HG03103 (cell line): ENCODE results near the gene CLRN2.
"Not testable (repeated sequence)": the region's sequence is repeated elsewhere in the genome, so short reads cannot be mapped to it uniquely, and the experiment has no call there.

Experiments
- ATAC-seq: cut with Tn5 transposase; IDR thresholded peaks from one replicate; pipeline ENCODE4 v1.9.1; 2021; ENCODE audit warnings: low read depth; ENCODE audit not compliant: unreplicated experiment

CLRN2 gene

DNA sequence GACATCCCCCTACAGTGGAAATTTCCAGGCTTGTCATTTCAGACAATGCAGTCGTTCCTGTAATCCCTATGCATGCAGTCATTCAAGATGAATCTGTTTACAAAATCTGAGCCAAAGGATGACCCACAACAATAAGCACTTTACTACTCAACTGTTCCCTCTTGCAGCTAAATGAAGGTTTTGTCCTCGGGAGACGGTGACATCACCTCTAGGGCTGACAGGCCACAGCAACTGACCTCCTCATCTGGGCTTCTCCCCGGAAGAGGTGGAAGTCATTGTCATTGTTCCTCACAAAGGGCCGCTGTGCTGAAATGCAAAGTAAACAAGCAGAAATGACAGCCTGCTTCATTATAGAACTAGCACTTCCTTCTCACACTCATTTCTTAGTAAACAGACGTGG is 29.2 kb downstream of the CLRN2 start:
- ATAC-seq = no peak

DNA sequence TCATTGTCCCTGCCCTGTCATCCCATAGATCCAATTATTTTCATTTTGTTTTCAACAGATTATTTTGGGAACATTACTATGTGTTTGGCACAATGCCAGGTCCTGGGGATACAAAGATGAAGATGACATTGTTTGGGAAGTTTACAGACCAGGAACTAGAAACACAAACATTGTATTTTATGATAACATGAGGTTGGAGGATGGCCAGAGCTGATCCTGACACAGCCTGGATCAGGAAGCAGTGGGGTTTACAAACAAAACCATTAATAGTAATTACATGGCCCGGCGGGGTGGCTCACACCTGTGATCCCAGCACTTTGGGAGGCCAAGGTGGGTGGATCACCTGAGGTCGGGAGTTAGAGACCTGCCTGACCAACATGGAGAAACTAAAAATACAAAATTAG is 29.9 kb downstream of the CLRN2 start:
- ATAC-seq = no peak

DNA sequence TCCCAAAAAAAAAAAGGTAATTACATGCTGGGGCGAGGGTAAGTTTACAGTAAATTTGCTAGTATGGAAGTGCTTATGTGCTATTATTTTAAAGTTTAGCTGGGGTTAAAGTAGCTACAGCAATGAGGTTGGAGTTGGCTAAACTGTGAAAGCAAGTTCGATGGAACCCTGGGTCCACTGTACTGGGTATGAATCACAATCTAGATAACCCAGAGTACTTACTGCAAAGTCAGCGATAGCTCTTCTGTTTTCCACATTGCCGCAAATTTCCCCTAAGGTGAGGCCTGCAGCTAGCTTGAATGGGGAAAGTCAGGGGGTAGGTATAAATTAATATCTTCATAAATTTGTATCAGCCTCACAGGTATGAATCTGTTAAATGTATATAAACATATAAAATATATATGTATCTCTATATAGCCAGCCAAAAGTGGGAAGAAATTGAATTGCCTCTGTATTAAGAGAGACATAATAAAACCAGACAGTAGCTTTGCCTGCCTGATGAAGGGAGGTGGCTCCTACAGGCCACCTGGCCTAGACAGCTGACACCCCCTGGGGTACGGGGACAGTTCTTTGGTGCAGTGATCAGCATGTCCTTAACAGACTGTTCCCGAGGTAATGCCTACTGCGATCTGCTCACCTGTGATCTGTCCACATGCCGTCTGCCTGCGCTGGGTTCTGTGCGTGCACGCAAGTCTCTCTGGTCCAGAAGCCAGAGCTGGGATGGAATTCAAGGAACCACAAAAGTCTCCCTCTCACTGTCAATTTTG is 30.6 kb downstream of the CLRN2 start:
- no peak for ATAC-seq

DNA sequence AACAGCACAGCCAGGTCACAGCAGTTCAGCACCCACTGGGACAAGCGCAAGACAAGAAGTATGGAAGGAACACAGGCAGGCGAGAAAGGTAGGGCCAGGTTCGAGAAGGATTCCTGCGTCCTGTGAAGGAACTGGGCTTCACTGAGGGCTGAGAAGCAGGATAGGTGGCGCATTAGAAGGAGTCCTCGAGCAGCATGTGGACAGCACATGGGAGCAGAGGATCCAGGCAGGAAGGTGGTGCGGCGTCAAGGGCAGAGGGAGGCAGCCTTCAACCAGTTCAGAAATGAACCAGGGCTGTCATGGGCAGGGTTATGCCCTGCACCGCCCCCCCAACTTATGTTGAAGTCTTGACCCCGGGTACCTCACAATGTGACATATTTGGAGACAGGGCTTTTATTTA is 31.3 kb downstream of the CLRN2 start:
- no peak for ATAC-seq

DNA sequence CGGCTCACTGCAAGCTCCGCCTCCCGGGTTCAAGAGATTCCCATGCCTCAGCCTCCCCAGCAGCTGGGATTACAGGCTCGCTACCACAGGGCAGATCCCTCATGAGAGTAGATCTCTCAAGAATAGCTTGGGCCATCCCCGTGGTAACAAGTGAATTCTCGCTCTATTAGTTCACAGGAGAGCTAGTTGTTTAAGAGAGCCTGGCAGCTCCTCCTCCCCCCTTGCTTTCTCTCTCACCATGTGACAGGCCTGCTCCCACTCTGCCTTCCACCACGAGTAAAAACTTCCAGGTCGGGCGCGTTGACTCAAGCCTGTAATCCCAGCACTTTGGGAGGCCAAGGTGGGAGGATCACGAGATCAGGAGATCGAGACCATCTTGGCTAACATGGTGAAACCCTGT is 31.7 kb downstream of the CLRN2 start:
- ATAC-seq = no peak

DNA sequence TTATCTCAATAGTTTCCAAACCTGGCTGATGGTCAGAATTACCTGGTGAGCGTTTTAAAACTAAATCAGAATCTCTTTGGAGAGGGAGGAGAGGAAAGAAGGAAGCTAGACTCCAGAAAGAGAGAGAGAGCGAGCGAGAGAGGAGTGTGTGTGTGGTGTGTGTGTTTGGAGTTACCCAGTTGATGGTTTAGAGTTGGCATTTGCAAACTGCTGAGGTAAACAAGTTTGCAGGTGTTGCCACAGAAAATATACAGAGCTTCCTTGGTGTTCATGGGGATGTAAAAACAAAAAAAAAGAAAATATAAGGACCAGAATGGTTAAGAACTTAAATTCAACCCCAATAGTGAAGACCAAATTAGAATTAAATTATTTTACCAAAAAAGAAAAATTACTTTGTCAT is 35.6 kb downstream of the CLRN2 start:
- no peak for ATAC-seq

DNA sequence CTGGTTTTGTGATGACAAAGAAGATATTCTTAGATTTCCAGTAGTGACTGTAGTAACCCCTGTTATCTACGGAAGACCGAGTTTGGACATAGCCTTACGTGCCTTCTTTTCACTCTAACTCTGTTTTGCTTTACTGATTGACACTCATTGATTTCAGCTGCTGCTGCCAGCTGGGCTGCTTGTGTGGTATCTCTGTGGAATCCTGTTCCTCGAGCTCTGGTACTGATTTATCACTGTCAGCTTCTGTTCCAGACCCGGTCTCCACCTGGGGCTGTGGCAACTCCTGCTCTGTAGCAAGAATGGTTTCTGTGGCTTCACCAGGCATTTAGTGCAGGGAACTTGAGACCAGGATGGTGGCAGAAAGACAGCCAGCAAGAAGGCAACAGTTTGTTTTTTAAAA is 37.5 kb downstream of the CLRN2 start:
- no peak for ATAC-seq

DNA sequence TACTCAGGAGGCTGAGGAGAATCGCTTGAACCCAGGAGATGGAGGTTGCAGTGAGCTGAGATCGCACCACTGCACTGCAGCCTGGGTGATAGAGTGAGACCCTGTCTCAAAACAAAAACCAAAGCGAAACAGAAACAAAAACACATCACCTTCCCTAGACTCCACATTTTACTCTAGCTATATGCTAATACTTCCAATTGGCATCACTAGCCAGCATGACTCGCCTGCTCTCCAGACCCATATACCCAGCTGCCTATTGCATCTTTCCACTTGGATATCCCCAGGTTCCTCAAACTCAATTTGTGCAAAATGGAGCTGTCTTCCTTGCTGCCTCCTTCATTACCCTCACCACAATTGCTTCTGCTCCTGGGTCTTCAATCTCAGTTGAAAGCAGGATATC is 39.6 kb downstream of the CLRN2 start:
- no peak for ATAC-seq

DNA sequence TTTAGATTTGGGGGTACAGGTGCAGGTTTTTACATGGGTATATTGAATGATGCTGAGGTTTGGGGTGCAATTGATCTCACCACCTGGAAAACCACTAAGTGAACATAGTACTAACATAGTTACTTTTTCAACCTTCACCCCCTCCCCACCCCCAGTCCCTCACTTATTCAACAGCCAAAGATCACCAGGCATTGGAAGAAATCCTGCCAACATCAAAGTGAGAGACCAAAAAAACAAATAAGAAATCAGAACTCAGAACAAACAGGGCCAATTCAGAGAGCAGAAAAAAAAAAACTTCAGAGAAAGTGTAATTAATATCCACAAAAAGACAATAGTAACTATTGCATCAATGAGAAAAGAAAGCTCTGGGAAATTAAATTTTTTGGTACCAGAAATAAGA is 41.5 kb downstream of the CLRN2 start:
- no peak for ATAC-seq

DNA sequence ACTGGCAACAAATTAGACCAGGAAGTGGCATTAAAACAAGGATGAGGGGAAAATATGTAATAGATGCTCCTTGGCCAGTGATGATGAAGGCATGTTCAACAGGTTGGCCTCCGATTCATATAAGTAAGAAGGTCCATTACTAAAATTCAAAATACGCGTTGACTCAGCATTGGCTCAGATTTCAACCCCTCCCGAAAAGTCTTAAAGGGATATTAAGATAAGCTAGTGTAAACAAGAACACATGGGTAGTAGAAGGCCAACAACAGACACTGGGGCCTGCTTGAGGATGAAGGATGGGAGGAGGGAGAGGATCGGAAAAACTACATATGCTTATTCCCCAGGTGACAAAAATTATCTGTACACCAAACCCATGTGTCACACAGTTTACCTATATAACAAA is 42.9 kb downstream of the CLRN2 start:
- ATAC-seq = no peak

DNA sequence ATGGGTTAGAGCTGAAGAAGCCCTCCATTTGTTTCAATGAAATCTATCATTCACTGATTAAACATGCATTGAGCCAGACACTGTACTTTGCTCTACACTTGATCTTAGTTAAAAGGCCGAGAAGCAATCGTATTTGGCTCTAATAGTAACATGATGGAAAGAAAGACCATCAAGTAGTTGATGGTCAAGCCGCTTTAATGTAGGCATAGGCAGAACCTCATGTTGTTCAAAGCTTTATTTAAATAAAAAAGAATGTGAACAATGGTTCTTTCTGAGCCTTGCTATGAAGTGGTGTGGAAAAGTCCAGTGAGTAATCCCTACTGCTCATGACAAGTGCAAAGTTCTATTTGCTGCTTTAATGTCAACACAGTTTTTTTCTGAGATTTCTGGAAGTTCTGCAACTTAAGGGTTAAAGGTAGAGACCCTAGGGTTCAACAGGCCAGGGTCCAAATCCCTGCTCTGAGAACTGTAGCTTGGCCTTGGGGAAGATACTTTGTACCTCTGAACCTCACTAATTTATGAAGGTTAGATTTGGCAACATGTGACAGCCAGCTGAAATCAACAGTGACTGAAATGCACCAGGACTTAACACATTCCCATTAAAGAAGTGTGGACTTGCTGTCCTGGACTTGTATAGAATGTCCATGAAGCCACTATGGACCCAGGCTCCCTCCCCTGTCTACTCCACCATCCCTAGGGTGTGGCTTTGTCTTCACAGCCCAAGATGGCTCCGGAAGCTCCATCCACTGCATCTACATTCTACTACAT is 44.2 kb downstream of the CLRN2 start:
- ATAC-seq = no peak

DNA sequence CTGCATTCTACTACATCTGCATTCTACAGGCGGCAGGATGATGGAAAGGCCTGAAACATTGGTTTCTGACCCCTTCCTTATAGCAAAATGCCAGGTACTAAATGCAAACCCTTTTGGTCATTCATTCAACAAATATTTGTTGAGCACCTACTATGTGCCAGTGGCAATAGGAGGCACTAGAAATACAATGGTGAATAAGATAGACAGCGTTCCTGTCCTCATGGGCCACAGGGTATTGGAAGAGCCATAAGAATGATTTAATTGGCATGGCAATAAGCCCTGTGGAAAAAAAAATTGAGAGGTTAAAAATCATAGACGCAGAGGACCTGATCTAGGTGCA is 44.7 kb downstream of the CLRN2 start:
- no peak for ATAC-seq

DNA sequence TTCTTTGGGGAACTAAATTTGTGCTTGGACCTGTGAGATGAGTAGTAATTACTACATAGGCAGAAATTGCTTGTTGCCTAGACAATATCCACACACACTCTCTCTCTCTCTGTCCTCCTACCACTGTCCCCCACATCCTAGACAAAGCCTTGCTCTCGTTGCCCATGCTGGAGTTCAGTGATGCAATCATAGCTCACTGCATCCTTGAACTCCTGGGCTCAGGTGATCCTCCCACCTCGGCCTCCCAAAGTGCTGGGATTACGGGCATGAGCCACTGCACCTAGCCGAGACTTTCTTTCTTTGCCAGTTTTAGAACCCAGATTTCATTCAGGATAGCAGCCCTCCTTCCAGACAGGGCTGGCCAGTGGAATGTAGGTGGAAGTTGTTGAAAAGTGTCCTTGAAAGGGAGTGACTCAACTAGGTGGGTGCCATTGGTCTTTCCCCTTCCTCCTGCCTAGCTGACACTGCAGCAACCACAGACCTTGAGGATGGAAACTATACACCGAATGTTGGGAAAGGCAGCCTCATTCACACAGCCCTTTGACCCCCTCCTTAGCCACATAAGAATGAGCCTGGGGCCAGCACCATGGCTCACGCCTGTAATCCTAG is 45.2 kb downstream of the CLRN2 start:
- ATAC-seq = no peak

DNA sequence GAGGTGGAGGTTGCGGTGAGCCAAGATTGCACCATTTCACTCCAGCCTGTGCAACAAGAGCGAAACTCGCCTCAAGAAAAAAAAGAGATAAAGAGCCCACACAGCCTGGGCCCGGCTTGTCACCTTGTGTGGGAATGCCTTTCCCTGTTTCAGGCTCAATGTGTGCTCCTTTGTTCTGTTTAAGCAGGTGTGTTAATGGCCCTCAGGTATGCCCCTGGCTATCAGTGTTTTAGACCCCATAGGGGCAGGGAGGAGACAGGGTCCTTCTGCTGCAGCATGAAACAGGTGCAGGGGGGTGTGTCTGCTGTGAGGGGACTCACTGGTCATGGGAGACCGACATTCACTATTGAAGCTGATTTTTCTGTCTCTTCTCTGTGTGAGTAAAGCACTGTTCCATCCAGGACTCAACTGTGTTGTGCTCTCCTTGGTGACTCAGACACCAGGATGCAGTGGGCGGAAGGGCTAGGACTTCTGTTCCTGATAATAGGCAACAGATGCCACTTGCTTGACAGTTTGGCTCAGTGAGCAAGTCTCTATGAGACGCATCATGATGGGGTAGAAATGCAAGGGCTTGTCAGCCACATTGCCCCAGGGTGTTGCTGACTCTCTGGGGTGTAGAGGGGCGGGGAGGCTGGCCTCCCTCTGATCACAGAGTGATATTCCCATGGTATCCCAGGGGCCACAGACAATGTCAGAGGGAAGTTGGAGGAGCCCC is 46.4 kb downstream of the CLRN2 start:
- no peak for ATAC-seq

DNA sequence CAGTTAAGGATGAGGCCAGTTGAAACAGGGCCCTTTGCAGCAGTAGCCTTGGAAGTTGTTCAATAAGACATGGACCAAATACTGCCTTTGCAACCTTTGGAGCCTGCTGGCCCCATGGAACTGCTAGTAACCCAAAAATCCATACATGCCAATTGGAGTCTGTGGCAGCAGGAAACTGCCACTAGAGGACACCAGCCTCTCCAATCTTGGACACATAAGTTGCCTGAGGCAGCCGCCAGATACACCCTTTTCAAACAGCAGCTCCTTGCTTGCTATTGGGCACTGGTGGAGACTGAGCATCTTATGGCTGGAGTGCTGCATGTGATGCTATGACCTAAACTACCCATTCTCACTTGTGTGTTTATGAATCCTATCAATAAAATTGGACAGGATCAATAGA is 47.2 kb downstream of the CLRN2 start:
- no peak for ATAC-seq

DNA sequence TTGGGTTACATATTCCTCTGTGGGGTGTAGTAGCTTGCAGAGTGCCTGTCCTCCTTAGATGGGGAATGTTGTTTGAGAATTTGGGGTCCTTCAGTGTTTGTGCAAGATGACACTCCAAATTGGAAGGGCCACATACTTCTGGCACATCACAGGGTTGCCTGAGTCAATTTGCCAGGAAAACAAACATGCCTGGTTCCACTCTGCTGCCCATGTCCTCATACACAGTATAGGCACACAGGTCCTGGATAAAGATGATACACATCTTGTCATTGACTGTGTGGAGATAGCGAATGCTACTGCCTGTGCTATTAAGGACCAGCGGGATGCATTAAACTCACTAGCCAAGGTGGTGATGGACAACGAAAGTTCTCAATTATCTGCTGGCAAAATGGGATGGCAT is 50.9 kb downstream of the CLRN2 start:
- ATAC-seq = no peak

DNA sequence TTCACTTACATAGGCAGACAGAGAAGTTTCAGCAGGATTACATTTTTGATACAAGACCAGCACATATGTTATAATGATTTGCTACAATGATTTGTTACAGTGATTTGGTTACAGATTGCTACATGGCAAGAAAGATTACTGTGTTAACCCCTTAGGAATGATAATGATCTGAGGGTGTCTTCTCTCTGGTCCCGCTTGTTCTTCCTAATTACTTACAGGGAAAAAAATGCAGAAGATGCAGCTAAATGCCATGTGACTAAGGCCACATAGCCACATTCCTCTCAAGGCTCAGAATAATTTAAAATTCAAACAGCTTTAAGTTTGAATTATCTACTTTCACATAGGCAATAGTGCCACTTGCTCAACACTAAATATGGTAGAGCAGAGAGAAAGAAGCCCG is 52.3 kb downstream of the CLRN2 start:
- no peak for ATAC-seq

DNA sequence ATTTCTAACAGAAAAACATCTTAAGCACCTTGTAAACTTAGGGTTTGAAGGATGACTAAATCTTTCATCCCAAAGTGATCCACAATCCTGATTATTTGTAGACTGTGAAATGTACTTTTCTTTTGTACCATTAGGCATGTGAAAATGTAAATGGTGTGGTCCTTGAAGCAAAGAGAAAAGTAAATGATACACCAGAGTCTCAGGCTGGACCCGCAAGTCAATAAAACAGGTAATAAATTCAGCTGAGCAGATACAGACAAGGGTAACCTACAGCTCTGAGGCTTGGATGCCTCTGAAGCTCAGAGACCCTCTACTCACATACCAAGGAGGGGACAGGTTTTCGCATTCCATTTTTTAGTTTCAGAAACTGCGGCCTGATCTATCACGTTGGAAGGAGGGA is 59.2 kb downstream of the CLRN2 start:
- ATAC-seq = no peak

DNA sequence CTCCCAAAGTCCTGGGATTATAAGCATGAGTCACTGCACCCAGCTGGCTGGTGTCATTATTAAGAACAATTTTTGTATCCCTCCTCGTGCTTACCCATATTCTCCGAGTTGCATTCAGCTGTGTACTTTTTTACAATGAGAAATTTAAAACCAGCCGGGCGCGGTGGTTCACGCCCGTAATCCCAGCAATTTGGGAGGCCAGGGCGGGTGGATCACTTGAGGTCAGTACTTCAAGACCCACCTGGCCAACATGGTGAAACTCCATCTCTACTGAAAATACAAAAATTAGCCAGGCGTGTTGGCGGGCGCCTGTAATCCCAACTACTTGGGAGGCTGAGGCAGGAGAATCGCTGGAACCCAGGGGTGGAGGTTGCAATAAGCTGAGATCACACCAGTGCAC is 60.2 kb downstream of the CLRN2 start:
- ATAC-seq = not testable (repeated sequence)
